GM23338 (cell line): ENCODE measurements around the gene LTBP2. TPM values are rescaled to one million over a fixed set of nuclear protein-coding genes. Genes with fewer than 3 reads are reported as not detected.

Source experiments
- ATAC-seq: fragments of 200-7000 bp; cut with Tn5 transposase; 3 replicates; pipeline ENCODE4 v1.9.1; 2020
- DNase-seq: peaks from one replicate; pipeline ENCODE4 v3.0.0-alpha.2; 2015; ENCODE audit warnings: low spot score
- H2AFZ ChIP-seq: fragments of 200-600 bp; sonication (generic); 2 replicates; pipeline ENCODE4 v1.8.0; 2016; ENCODE audit warnings: antibody characterized with exemption, mild to moderate bottlenecking, moderate library complexity
- H3F3A ChIP-seq: fragments of 200-600 bp; sonication (generic); replicated peaks from 2 replicates; pipeline ENCODE4 v1.8.0; 2017; ENCODE audit warnings: antibody characterized with exemption, mixed run types, low read depth
- H3K27ac ChIP-seq: fragments of 200-600 bp; sonication (generic); 2 replicates; pipeline ENCODE4 v1.6.1; 2016; ENCODE audit warnings: low read depth
- H3K27me3 ChIP-seq: fragments of 200-600 bp; sonication (generic); 2 replicates; pipeline ENCODE4 v1.8.0; 2016; ENCODE audit warnings: mild to moderate bottlenecking, mixed run types, moderate library complexity; ENCODE audit not compliant: insufficient read depth
- H3K36me3 ChIP-seq: fragments of 200-600 bp; sonication (generic); 2 replicates; pipeline ENCODE4 v1.8.0; 2016; ENCODE audit warnings: mild to moderate bottlenecking; ENCODE audit not compliant: insufficient read depth
- H3K4me1 ChIP-seq: fragments of 200-600 bp; sonication (generic); 2 replicates; pipeline ENCODE4 v1.8.0; 2016; ENCODE audit warnings: mild to moderate bottlenecking, moderate library complexity; ENCODE audit not compliant: insufficient read depth
- H3K4me2 ChIP-seq: fragments of 200-600 bp; sonication (generic); 2 replicates; pipeline ENCODE4 v1.7.1; 2017; ENCODE audit warnings: mixed run types
- H3K4me3 ChIP-seq: fragments of 200-600 bp; sonication (generic); 2 replicates; pipeline ENCODE4 v1.6.1; 2016; ENCODE audit warnings: mixed run types
- H3K79me2 ChIP-seq: fragments of 200-600 bp; sonication (generic); replicated peaks from 2 replicates; pipeline ENCODE4 v1.8.0; 2017; ENCODE audit warnings: mild to moderate bottlenecking; ENCODE audit not compliant: insufficient read depth
- H3K9me2 ChIP-seq: fragments of 200-600 bp; sonication (generic); 2 replicates; pipeline ENCODE4 v1.8.0; 2017; ENCODE audit not compliant: insufficient read depth
- H4K20me1 ChIP-seq: fragments of 200-600 bp; sonication (generic); replicated peaks from 2 replicates; pipeline ENCODE4 v1.8.0; 2017; ENCODE audit warnings: mild to moderate bottlenecking; ENCODE audit not compliant: insufficient read depth
- H3K27ac Mint-ChIP-seq: 2 replicates; pipeline ENCODE4 v1.8.0; 2020; ENCODE audit warnings: inconsistent platforms, mild to moderate bottlenecking, moderate library complexity, mixed read lengths
- H3K27me3 Mint-ChIP-seq: 3 replicates; pipeline ENCODE4 v1.8.0; 2022; ENCODE audit warnings: low read depth, mild to moderate bottlenecking, moderate library complexity, mixed read lengths, inconsistent platforms; ENCODE audit not compliant: insufficient read depth, poor library complexity
- H3K36me3 Mint-ChIP-seq: 3 replicates; pipeline ENCODE4 v1.8.0; 2021; ENCODE audit warnings: low read depth, mild to moderate bottlenecking, inconsistent platforms, moderate library complexity, mixed read lengths
- H3K4me1 Mint-ChIP-seq: 3 replicates; pipeline ENCODE4 v1.8.0; 2020; ENCODE audit warnings: mild to moderate bottlenecking, inconsistent platforms, mixed read lengths
- H3K4me3 Mint-ChIP-seq: 3 replicates; pipeline ENCODE4 v1.8.0; 2021; ENCODE audit warnings: moderate library complexity, mild to moderate bottlenecking, inconsistent platforms, mixed read lengths
- H3K9me3 Mint-ChIP-seq: 3 replicates; pipeline ENCODE4 v1.8.0; 2020; ENCODE audit warnings: moderate library complexity, mild to moderate bottlenecking, inconsistent platforms, mixed read lengths
- CREB1 ChIP-seq: fragments of 250-450 bp; sonication (Bioruptor Pico); IDR thresholded peaks from 2 replicates; pipeline ENCODE4 v1.5.0; 2020; ENCODE audit warnings: low read depth, mild to moderate bottlenecking, moderate library complexity
- CTCF ChIP-seq, 2 experiments: fragments of 200-600 bp in 1 of 2; sonication (generic) in 1 of 2; conservative IDR thresholded peaks; 2 replicates each; pipeline versions ENCODE4 v1.5.1 to v1.6.1; 2016 to 2017; ENCODE audit warnings: antibody characterized with exemption in 2 of 2, low read depth in 2 of 2, mild to moderate bottlenecking in 2 of 2, moderate library complexity in 1 of 2
- ETS1 ChIP-seq: IDR thresholded peaks from 2 replicates; pipeline ENCODE4 v1.6.1; 2016; ENCODE audit warnings: antibody characterized with exemption
- EZH2 ChIP-seq: fragments of 200-600 bp; sonication (generic); IDR thresholded peaks from one replicate; pipeline ENCODE4 v1.8.0; 2017; ENCODE audit warnings: antibody characterized with exemption, mild to moderate bottlenecking, low read depth; ENCODE audit not compliant: unreplicated experiment
- EZH2phosphoT487 ChIP-seq: fragments of 200-600 bp; sonication (generic); IDR thresholded peaks from one replicate; pipeline ENCODE4 v1.8.1; 2018; ENCODE audit warnings: antibody characterized with exemption; ENCODE audit not compliant: unreplicated experiment
- JUNB ChIP-seq: IDR thresholded peaks from one replicate; pipeline ENCODE4 v1.6.1; 2016; ENCODE audit warnings: antibody characterized with exemption; ENCODE audit not compliant: unreplicated experiment
- NANOG ChIP-seq: IDR thresholded peaks from 2 replicates; pipeline ENCODE4 v1.6.1; 2016; ENCODE audit warnings: antibody characterized with exemption, borderline replicate concordance
- POLR2AphosphoS5 ChIP-seq: IDR thresholded peaks from 2 replicates; pipeline ENCODE4 v1.6.1; 2016; ENCODE audit warnings: antibody characterized with exemption, low read depth
- REST ChIP-seq: IDR thresholded peaks from one replicate; pipeline ENCODE4 v1.6.1; 2018; ENCODE audit warnings: antibody characterized with exemption; ENCODE audit not compliant: unreplicated experiment
- STAT1 ChIP-seq: IDR thresholded peaks from one replicate; pipeline ENCODE4 v1.6.1; 2016; ENCODE audit warnings: antibody characterized with exemption; ENCODE audit not compliant: unreplicated experiment
- ZNF114 ChIP-seq: fragments of 250-450 bp; sonication (Bioruptor Pico); IDR thresholded peaks from 2 replicates; pipeline ENCODE4 v1.5.0; 2020; ENCODE audit warnings: mild to moderate bottlenecking, moderate library complexity
- ZNF331 ChIP-seq: fragments of 250-450 bp; sonication (Bioruptor Pico); IDR thresholded peaks from 2 replicates; pipeline ENCODE4 v1.5.0; 2020; ENCODE audit warnings: low read depth, mild to moderate bottlenecking, moderate library complexity
- ZNF462 ChIP-seq: fragments of 250-450 bp; sonication (Bioruptor Pico); IDR thresholded peaks from 2 replicates; pipeline ENCODE4 v1.5.0; 2020; ENCODE audit warnings: mild to moderate bottlenecking, moderate library complexity
- polyA plus RNA-seq: library from polyadenylated mRNA; unstranded; fragments of >200 nt; fragmentation: Nextera tagmentation; extraction: Ambion mirVana; gene quantifications from 2 replicates; pipeline ENCODE4 v1.2.1, GENCODE V29; 2016
- total RNA-seq: library from RNA; depleted of rRNA; stranded (reverse); fragments of >200 nt; shearing (Covaris generic); gene quantifications from 2 replicates; pipeline ENCODE4 v1.2.3, GENCODE V29; 2014

Gene LTBP2
- total and polyA plus RNA-seq, 2 experiments from 2014 or later, result 0.27 to 0.49 TPM

GRCh38 chr14:74459976-74460375 lies 152.1 kb downstream of the LTBP2 start:
- ATAC-seq (no peak), DNase-seq (no peak)
- no peak overlapping the region for H3K27ac ChIP-seq
- no peaks in the 10 kb centered on the region for H3F3A ChIP-seq
- TF ChIP-seq NANOG, result no peak
- no peak for TF ChIP-seq JUNB
- TF ChIP-seq ZNF331 (CRISPR knock-in tag), result no peak
- no peak for TF ChIP-seq ZNF114
- TF ChIP-seq STAT1, result no peak
- no peak for TF ChIP-seq ZNF462 (CRISPR knock-in tag)
- TF ChIP-seq EZH2, result no peak
- no peak for TF ChIP-seq POLR2AphosphoS5
- no peak for TF ChIP-seq CTCF (conservative IDR thresholded peaks at IDR 0.05; ENCODE audit: low read depth in 2 of 2)
- TF ChIP-seq CREB1 (CRISPR knock-in tag), result no peak
- no peak for TF ChIP-seq EZH2phosphoT487
- TF ChIP-seq REST, result no peak
- no peak for TF ChIP-seq ETS1
- H3K4me3 Mint-ChIP-seq, result no peak overlapping the region; the same call in 2 of the 3 replicates
- peaks cover 12% of the 10 kb centered on the region; the same call in 2 of the 3 replicates for H3K4me1 Mint-ChIP-seq
- H3K9me3 Mint-ChIP-seq, result peaks cover 10% of the 10 kb centered on the region
- no peak overlapping the region for H3K4me2 ChIP-seq
- H3K79me2 ChIP-seq, result no peaks in the 10 kb centered on the region
- H4K20me1 ChIP-seq, result no peaks in the 10 kb centered on the region
- H3K36me3 Mint-ChIP-seq, result peaks cover 7% of the 10 kb centered on the region; the same call in 1 of the 3 replicates
- peaks cover 6% of the 10 kb centered on the region; the same call in 1 of the 2 replicates for H3K4me1 ChIP-seq
- no peaks in the 10 kb centered on the region for H3K27me3 ChIP-seq
- H2AFZ ChIP-seq, result peak overlapping the region; percentile 72; the same call in 1 of the 2 replicates
- H3K4me3 ChIP-seq, result no peak overlapping the region
- peaks cover 5% of the 10 kb centered on the region for H3K27me3 Mint-ChIP-seq
- H3K9me2 ChIP-seq, result no peaks in the 10 kb centered on the region
- no peaks in the 10 kb centered on the region for H3K36me3 ChIP-seq
- H3K27ac Mint-ChIP-seq, result 0 out of 2 replicates have a peak overlapping the region, but pooled peaks have one; percentile 16
